HFF-Myc (cell line): ENCODE measurements around the gene BORCS6.

ENCODE experiments used
- DNase-seq: peaks from one replicate; pipeline ENCODE4 v3.0.0-alpha.2; 2011; ENCODE audit warnings: low read depth; ENCODE audit errors: extremely low read depth
- H3K4me3 ChIP-seq: replicated peaks from 2 replicates; pipeline ENCODE4 v1.5.1; 2011; ENCODE audit warnings: low read depth, mild to moderate bottlenecking, control low read depth, low read length
- CTCF ChIP-seq: IDR thresholded peaks from 2 replicates; pipeline ENCODE4 v1.5.1; 2012; ENCODE audit warnings: mild to moderate bottlenecking, low read depth, low read length, control low read depth; ENCODE audit errors: missing control alignments

BORCS6 gene

GRCh38 chr17:8188263-8188839, 1.6 kb downstream of the BORCS6 start:
- TF ChIP-seq CTCF, result no peak
- DNase-seq, result no peak
- peak overlapping the region; percentile 69 for H3K4me3 ChIP-seq

GRCh38 chr17:8187517-8188262, 2.3 kb downstream of the BORCS6 start:
- no peak for TF ChIP-seq CTCF
- peak overlapping the region; percentile 90 for H3K4me3 ChIP-seq
- peak; percentile 100 for DNase-seq

- peak; percentile 94 for DNase-seq
- H3K4me3 ChIP-seq, result peak overlapping the region; percentile 90
- no peak for TF ChIP-seq CTCF
These were observed 3.0 kb downstream of the BORCS6 start for GRCh38 chr17:8186787-8187516.

- DNase-seq, result no peak
- H3K4me3 ChIP-seq, result peak overlapping the region; percentile 90
- peak; percentile 26 for TF ChIP-seq CTCF
These were observed 3.6 kb downstream of the BORCS6 start for GRCh38 chr17:8186446-8186786.

GRCh38 chr17:8185582-8186445, 4.2 kb downstream of the BORCS6 start:
- TF ChIP-seq CTCF, result no peak
- H3K4me3 ChIP-seq, result peak overlapping the region; percentile 90
- no peak for DNase-seq

GRCh38 chr17:8176998-8177731, 12.8 kb downstream of the BORCS6 start:
- DNase-seq, result no peak
- H3K4me3 ChIP-seq, result peak overlapping the region; percentile 53
- no peak for TF ChIP-seq CTCF
